ENCODE results near the gene TMEM175. TPM values are rescaled to one million over a fixed set of nuclear protein-coding genes. Genes with fewer than 3 reads are reported as not detected.

TMEM175 gene
- polyA plus RNA-seq, 1 of the 3 experiments (the other 2 are of a cell fraction) = 54.2 TPM

DNA sequence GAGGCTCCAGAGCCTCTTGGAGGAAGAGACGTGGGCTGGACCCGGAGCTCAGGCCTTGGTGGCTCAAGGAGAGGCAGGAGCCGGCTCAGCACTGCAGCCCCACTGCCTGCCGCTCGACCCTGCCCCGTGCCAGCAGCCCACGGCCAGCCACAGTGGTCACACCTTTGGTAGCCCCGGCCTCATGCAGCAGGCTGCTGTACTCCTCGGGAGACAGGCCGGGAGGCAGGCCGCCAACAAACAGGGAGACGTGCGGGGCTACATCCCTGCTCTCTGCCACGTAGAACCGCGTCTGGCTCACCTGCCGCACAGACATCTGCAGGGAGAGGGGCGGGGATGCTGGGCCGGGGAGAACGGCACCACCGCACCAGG is 33.5 kb downstream of the TMEM175 start:
- Histone ChIP-seq H3K9me2 (no peaks in the 10 kb centered on the region), H3K4me2 (no peak overlapping the region), H3K27me3 (ENCODE audit: insufficient read depth) (no peaks in the 10 kb centered on the region), H3K4me3 (ENCODE audit: low read depth in 2 of 2, low read length in 1 of 2) (no peak overlapping the region), H3K9ac (no peak overlapping the region), H4K20me1 (ENCODE audit: insufficient read depth) (peaks cover under 1% of the 10 kb centered on the region; the same call in 1 of the 2 replicates), H3K79me2 (ENCODE audit: insufficient read depth) (no peaks in the 10 kb centered on the region), H3K4me1 (ENCODE audit: control insufficient read depth in 1 of 2, insufficient read depth in 2 of 2, low read depth in 1 of 2, low read length in 1 of 2) (no peaks in the 10 kb centered on the region), H3K27ac (ENCODE audit: low read depth in 2 of 2, low read length in 1 of 2) (no peak overlapping the region), H3F3A (replicated peaks; ENCODE audit: insufficient read depth) (no peaks in the 10 kb centered on the region), H3K9me3 (no peaks in the 10 kb centered on the region), H2AFZ (ENCODE audit: low read depth) (no peak overlapping the region), H3K36me3 (replicated peaks in 1 of 2; ENCODE audit: control insufficient read depth in 1 of 2, insufficient read depth in 2 of 2, low read length in 1 of 2) (peaks cover 0 to 44% of the 10 kb centered on the region in 2 experiments)
- ChIA-PET POLR2A (no interaction called here), CTCF (no interaction called here)
- no peak for DNase-seq
- TF ChIP-seq EP300 (IDR thresholded peaks at IDR 0.05; ENCODE audit: borderline replicate concordance in 1 of 2, low read depth in 1 of 2, low read length in 1 of 2) = no peak
- TF ChIP-seq MEF2A (IDR thresholded peaks at IDR 0.05; ENCODE audit: borderline replicate concordance, low read depth) = no peak
- no peak for TF ChIP-seq RAD21 (IDR thresholded peaks at IDR 0.05; ENCODE audit: low read length)
- no peak for TF ChIP-seq NRF1 (IDR thresholded peaks at IDR 0.05; ENCODE audit: low read depth, low read length)
- TF ChIP-seq, protein P1, sequence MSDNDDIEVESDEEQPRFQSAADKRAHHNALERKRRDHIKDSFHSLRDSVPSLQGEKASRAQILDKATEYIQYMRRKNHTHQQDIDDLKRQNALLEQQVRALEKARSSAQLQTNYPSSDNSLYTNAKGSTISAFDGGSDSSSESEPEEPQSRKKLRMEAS (IDR thresholded peaks at IDR 0.05; ENCODE audit: low read depth) = no peak
- no peak for TF ChIP-seq GATA2 (CRISPR knock-in tag; IDR thresholded peaks at IDR 0.05)
- no peak for TF ChIP-seq RXRA (IDR thresholded peaks at IDR 0.05; ENCODE audit: borderline replicate concordance, low read depth)
- WGBS (ENCODE audit: low lambda C conversion rate) = 95% methylated on average over 15 of the region's 21 CpGs

DNA sequence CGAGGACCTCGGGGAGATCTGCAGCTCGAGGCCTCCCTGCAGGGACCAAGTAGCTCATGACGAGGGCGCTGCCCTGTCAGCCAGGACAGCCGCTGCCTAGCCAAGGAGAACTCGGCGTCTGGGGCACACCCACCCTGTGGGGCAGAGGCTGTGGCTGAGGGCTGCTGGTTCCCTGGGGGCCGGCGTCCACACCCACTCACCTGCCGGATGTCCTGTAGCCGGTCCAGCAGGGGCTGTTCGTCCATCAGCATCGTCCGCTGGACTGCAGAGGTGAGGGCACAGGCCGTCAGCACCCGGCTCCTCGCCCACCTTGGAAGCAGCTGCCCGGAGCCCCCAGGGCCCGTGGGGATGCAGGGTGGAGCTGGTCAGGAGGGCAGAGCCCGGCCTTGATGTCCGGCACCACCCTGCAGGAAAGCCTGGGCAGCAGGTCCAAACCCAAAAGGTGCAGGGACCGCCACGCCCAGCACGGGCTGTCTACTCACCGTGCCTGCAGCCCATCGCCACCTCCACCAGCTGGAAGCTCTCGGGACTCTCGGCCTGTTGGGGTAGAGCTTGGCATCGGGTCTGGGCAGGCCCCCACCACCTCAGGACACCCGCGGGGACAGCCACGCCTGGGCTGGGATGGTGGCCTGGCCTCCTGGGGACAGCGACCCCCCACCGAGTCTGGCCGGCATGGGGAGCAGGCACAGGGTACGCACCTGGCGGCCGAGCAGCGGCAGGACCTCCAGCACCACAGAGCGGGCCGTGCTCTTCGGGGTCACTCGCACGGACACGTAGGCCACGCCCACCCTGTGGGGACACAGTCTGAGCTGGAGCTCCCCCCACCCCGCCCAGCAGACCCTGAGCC is 34.2 kb downstream of the TMEM175 start:
- Histone ChIP-seq H3K36me3 (replicated peaks in 1 of 2; ENCODE audit: control insufficient read depth in 1 of 2, insufficient read depth in 2 of 2, low read length in 1 of 2) (peaks cover 0 to 44% of the 10 kb centered on the region in 2 experiments), H4K20me1 (ENCODE audit: insufficient read depth) (peaks cover 7% of the 10 kb centered on the region), H3K4me2 (no peak overlapping the region), H3F3A (replicated peaks; ENCODE audit: insufficient read depth) (no peaks in the 10 kb centered on the region), H3K9ac (no peak overlapping the region), H3K4me1 (ENCODE audit: control insufficient read depth in 1 of 2, insufficient read depth in 2 of 2, low read depth in 1 of 2, low read length in 1 of 2) (peaks cover 0 to 1% of the 10 kb centered on the region in 2 experiments; a peak in 1 of 4 replicates), H2AFZ (ENCODE audit: low read depth) (no peak overlapping the region), H3K27me3 (ENCODE audit: insufficient read depth) (no peaks in the 10 kb centered on the region), H3K79me2 (ENCODE audit: insufficient read depth) (peaks cover 7% of the 10 kb centered on the region; the same call in 1 of the 2 replicates), H3K9me2 (no peaks in the 10 kb centered on the region), H3K9me3 (no peaks in the 10 kb centered on the region), H3K27ac (ENCODE audit: low read depth in 2 of 2, low read length in 1 of 2) (no peak overlapping the region), H3K4me3 (ENCODE audit: low read depth in 2 of 2, low read length in 1 of 2) (no peak overlapping the region)
- WGBS (ENCODE audit: low lambda C conversion rate) = 100% methylated on average over 1 of the region's 48 CpGs
- POLR2A ChIA-PET = no interaction called here
- CTCF ChIA-PET = interaction anchor here (2.1 kb wide), 1 partner anchor 20 kb away, joined by 7 read pairs; the partner anchor contains the start of gene IDUA
- DNase-seq = no peak
- TF ChIP-seq ELF1 (IDR thresholded peaks at IDR 0.05) = no peak
- no peak for TF ChIP-seq YY1 (IDR thresholded peaks at IDR 0.05; ENCODE audit: low read depth)
- TF ChIP-seq SIN3A (IDR thresholded peaks at IDR 0.05; ENCODE audit: borderline replicate concordance, low read depth, low read length) = no peak
- no peak for TF ChIP-seq JUND (IDR thresholded peaks at IDR 0.05)
- TF ChIP-seq, protein P2, sequence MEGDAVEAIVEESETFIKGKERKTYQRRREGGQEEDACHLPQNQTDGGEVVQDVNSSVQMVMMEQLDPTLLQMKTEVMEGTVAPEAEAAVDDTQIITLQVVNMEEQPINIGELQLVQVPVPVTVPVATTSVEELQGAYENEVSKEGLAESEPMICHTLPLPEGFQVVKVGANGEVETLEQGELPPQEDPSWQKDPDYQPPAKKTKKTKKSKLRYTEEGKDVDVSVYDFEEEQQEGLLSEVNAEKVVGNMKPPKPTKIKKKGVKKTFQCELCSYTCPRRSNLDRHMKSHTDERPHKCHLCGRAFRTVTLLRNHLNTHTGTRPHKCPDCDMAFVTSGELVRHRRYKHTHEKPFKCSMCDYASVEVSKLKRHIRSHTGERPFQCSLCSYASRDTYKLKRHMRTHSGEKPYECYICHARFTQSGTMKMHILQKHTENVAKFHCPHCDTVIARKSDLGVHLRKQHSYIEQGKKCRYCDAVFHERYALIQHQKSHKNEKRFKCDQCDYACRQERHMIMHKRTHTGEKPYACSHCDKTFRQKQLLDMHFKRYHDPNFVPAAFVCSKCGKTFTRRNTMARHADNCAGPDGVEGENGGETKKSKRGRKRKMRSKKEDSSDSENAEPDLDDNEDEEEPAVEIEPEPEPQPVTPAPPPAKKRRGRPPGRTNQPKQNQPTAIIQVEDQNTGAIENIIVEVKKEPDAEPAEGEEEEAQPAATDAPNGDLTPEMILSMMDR (IDR thresholded peaks at IDR 0.05) = no peak
- no peak for TF ChIP-seq RCOR1 (IDR thresholded peaks at IDR 0.05; ENCODE audit: low read length)
- TF ChIP-seq RFX5 (IDR thresholded peaks at IDR 0.05; ENCODE audit: low read length) = no peak
- TF ChIP-seq, protein P3, sequence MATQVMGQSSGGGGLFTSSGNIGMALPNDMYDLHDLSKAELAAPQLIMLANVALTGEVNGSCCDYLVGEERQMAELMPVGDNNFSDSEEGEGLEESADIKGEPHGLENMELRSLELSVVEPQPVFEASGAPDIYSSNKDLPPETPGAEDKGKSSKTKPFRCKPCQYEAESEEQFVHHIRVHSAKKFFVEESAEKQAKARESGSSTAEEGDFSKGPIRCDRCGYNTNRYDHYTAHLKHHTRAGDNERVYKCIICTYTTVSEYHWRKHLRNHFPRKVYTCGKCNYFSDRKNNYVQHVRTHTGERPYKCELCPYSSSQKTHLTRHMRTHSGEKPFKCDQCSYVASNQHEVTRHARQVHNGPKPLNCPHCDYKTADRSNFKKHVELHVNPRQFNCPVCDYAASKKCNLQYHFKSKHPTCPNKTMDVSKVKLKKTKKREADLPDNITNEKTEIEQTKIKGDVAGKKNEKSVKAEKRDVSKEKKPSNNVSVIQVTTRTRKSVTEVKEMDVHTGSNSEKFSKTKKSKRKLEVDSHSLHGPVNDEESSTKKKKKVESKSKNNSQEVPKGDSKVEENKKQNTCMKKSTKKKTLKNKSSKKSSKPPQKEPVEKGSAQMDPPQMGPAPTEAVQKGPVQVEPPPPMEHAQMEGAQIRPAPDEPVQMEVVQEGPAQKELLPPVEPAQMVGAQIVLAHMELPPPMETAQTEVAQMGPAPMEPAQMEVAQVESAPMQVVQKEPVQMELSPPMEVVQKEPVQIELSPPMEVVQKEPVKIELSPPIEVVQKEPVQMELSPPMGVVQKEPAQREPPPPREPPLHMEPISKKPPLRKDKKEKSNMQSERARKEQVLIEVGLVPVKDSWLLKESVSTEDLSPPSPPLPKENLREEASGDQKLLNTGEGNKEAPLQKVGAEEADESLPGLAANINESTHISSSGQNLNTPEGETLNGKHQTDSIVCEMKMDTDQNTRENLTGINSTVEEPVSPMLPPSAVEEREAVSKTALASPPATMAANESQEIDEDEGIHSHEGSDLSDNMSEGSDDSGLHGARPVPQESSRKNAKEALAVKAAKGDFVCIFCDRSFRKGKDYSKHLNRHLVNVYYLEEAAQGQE (IDR thresholded peaks at IDR 0.05; ENCODE audit: low read depth, low read length) = no peak
- TF ChIP-seq, protein P4, sequence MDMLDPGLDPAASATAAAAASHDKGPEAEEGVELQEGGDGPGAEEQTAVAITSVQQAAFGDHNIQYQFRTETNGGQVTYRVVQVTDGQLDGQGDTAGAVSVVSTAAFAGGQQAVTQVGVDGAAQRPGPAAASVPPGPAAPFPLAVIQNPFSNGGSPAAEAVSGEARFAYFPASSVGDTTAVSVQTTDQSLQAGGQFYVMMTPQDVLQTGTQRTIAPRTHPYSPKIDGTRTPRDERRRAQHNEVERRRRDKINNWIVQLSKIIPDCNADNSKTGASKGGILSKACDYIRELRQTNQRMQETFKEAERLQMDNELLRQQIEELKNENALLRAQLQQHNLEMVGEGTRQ (IDR thresholded peaks at IDR 0.05; ENCODE audit: borderline replicate concordance, low read depth, low read length) = no peak
- no peak for TF ChIP-seq EP300 (IDR thresholded peaks at IDR 0.05; ENCODE audit: borderline replicate concordance in 1 of 2, low read depth in 1 of 2, low read length in 1 of 2)
- no peak for TF ChIP-seq TEAD4 (IDR thresholded peaks at IDR 0.05; ENCODE audit: borderline replicate concordance, insufficient read depth)
- no peak for TF ChIP-seq FOXJ3 (CRISPR knock-in tag; IDR thresholded peaks at IDR 0.05)
- TF ChIP-seq NRF1 (IDR thresholded peaks at IDR 0.05; ENCODE audit: low read depth, low read length) = no peak
- TF ChIP-seq, protein P5, sequence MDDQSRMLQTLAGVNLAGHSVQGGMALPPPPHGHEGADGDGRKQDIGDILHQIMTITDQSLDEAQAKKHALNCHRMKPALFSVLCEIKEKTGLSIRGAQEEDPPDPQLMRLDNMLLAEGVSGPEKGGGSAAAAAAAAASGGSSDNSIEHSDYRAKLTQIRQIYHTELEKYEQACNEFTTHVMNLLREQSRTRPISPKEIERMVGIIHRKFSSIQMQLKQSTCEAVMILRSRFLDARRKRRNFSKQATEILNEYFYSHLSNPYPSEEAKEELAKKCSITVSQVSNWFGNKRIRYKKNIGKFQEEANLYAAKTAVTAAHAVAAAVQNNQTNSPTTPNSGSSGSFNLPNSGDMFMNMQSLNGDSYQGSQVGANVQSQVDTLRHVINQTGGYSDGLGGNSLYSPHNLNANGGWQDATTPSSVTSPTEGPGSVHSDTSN (IDR thresholded peaks at IDR 0.05) = no peak

Measured in SK-N-SH (cell line).